Large intestine (tissue), 3 donors: ENCODE data around the gene HSCB. TPM values are rescaled to one million over a fixed set of nuclear protein-coding genes. Genes with fewer than 3 reads are reported as not detected.

ENCODE experiments used
- DNase-seq, 2 donors: peaks; one replicate each; pipeline versions ENCODE4 v3.0.0 to v3.0.0-alpha.2; 2013
- H3K27ac ChIP-seq: one replicate; pipeline ENCODE4 v1.5.1; 2013; ENCODE audit warnings: low read length
- H3K27me3 ChIP-seq: 2 replicates; pipeline ENCODE4 v1.6.1; 2013; ENCODE audit warnings: low read length; ENCODE audit not compliant: control insufficient read depth, insufficient read depth
- H3K36me3 ChIP-seq: 2 replicates; pipeline ENCODE4 v1.6.1; 2013; ENCODE audit warnings: low read length; ENCODE audit not compliant: control insufficient read depth, insufficient read depth
- H3K4me1 ChIP-seq: one replicate; pipeline ENCODE4 v1.6.1; 2013; ENCODE audit warnings: low read length; ENCODE audit not compliant: control insufficient read depth, insufficient read depth
- H3K4me3 ChIP-seq: one replicate; pipeline ENCODE4 v1.5.1; 2013; ENCODE audit warnings: low read length
- H3K9me3 ChIP-seq: one replicate; pipeline ENCODE4 v1.6.1; 2013; ENCODE audit warnings: mild to moderate bottlenecking, low read depth, low read length, moderate library complexity; ENCODE audit not compliant: control insufficient read depth
- whole genome bisulfite sequencing: methylation state at CpG from one replicate; pipeline ENCODE4 v1.1.5; 2013; ENCODE audit warnings: low lambda C conversion rate; ENCODE audit not compliant: insufficient coverage; 5-methylcytosine and 5-hydroxymethylcytosine counted together
- polyA plus RNA-seq: library from polyadenylated mRNA; unstranded; fragments of 120-200 nt; gene quantifications from one replicate; pipeline ENCODE4 v1.2.1, GENCODE V29; 2013

HSCB gene
- polyA plus RNA-seq, 1 donor = 21.7 TPM

DNA sequence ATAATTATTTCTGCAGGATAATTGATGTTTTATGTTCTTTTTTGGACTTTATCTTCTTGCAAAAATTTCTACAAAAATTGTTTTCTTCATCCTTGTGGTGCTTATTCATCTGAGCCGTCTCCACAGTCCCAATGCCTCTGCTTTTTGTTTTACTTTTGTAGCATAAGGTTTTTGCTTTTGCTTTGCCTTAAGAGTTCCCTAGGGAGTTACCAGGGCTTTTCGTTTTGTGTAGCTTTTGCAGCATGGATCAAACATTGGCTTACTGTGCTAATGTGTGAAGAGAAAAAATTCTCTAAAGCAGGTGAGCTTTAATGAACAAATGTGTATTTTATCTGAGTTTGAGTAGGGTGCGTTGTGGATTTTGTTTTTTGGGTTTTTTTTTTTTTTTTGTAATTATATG is 46.8 kb downstream of the HSCB start:
- Histone ChIP-seq H3K4me1 (peaks cover 23% of the 10 kb centered on the region), H3K36me3 (peaks cover 39% of the 10 kb centered on the region)
- WGBS = 93% methylated on average over 2 of the region's 3 CpGs

DNA sequence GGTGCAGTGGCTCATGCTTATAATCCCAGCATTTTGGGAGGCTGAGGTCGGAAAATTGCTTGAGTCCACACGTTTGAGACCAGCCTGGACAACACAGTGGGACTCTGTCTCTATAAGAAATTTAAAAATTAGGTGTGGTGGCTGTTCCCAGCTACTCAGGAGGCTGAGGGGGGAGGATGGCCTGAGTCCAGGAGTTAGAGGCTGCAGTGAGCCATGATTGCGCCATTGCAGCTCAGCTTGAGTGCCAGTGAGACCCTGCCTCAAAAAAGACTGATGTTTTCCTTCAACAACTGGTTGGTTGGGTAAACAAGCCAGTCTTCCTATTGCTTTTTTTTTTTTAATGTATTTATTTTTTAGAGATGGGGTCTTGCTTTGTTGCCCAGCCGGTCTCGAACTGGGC is 49.3 kb downstream of the HSCB start:
- Histone ChIP-seq H3K4me1 (peaks cover 6% of the 10 kb centered on the region), H3K4me3 (no peak overlapping the region), H3K27ac (no peak overlapping the region), H3K9me3 (no peaks in the 10 kb centered on the region), H3K27me3 (no peaks in the 10 kb centered on the region), H3K36me3 (peaks cover 43% of the 10 kb centered on the region)
- DNase-seq = no peak
- WGBS = no CpG with 5 or more reads among the region's 5 CpGs

More for the DNA sequence above, 46.8 kb downstream of the HSCB start:
- no peak for DNase-seq
- no peak overlapping the region for H3K4me3 ChIP-seq
- H3K27me3 ChIP-seq = no peaks in the 10 kb centered on the region
- H3K9me3 ChIP-seq = no peaks in the 10 kb centered on the region
- H3K27ac ChIP-seq = no peak overlapping the region

DNA sequence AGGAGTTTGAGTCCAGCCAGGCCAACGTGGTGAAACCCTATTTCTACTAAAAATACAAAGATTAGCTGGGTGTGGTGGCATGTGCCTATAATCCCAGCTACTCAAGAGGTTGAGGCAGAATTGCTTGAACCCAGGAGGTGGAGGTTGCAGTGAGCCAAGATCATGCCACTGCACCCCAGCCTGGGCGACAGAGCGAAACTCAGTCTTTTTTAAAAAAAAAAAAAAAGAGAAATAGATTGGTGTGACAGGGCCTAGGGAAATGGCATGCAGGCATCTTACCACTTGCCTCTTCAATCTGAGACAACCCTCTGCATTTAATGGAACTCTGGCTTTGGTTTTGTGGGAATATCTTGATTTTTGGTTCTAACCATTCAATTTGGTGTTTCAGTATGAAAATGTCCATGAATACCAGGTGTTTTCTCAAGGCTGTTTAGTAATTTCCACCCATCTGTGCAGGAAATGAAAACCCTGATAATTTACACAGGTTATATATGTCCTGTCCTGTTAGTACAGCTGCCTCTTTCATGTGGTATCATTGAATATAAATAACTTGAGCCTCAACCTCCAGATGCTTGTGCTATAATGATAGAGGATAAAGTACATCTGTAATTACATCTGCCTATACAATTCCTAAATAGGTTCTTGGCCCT is 50.1 kb downstream of the HSCB start:
- Histone ChIP-seq H3K4me1 (peaks cover 9% of the 10 kb centered on the region), H3K27ac (no peak overlapping the region), H3K36me3 (peaks cover 43% of the 10 kb centered on the region), H3K4me3 (no peak overlapping the region), H3K9me3 (no peaks in the 10 kb centered on the region), H3K27me3 (no peaks in the 10 kb centered on the region)
- no CpG with 5 or more reads among the region's 3 CpGs for WGBS
- DNase-seq = peak in 1 of 2 donors; percentile 35

DNA sequence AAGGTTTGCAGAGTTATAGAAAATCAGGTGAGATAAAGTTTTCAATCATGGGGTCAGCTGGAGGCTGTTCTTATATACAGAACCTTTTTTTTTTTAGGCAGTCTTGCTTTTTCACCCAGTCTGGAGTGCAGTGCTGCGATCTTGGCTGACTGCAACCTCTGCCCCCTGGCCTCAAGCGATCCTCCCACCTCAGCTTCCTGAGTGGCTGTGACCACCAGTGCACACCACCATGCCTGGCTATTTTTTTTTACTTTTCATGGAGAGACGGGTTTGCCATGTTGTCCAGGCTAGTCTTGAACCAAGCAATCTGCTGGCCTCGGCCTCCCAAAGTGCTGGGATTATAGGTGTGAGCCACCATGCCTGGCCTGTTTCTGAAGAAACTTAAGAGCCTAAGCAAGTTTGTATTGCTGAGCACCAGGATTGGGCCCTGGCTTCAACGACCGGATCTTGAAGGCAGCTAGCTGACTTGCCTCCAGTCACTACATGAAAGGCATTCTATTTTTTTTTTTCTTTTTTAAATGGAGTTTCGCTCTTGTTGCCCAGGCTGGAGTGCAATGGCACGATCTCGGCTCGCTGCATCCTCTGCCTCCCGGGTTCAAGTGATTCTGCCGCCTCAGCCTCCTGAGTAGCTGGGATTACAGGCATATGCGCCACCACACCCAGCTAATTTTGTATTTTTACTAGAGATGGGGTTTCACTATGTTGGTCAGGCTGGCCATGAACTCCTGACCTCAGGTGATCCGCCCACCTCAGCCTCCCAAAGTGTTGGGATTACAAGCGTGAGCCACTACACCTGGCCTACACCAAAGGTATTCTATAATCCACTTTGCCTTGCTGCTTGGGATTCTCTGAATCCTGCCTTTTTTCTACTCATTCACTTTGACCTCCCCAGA is 50.9 kb downstream of the HSCB start:
- Histone ChIP-seq H3K27ac (no peak overlapping the region), H3K4me3 (no peak overlapping the region), H3K4me1 (peaks cover 14% of the 10 kb centered on the region), H3K36me3 (peaks cover 43% of the 10 kb centered on the region), H3K9me3 (no peaks in the 10 kb centered on the region), H3K27me3 (no peaks in the 10 kb centered on the region)
- DNase-seq = no peak
- WGBS = no CpG with 5 or more reads among the region's 15 CpGs

DNA sequence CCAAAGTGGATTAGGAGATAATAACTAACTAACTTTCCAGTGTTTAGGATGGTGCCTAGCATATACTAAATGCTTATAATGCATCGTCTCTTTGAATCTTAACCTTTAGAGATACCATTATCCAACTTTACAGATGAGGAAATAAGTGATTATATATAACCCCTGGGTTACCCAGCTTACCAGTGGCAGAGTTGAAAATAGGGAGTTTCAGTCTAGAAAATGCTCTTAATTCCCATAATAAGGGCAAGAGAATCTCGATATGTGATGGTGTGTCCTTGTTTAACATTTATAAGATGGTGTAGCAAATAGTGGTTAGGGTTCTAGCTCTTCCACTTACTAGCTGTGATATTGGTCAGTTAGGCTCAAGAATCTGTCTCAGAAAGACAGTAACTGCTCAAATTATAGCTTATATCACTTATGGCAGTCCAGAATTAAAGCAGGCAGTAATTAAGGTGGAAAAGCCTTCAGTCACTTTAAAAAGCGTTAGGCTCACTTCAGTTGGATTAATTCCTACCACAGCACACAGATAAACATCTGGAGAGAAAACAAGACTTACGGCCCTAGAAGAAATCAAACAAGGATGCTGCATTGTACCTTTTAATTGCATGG is 52.2 kb downstream of the HSCB start:
- Histone ChIP-seq H3K27ac (no peak overlapping the region), H3K4me3 (no peak overlapping the region), H3K9me3 (no peaks in the 10 kb centered on the region), H3K4me1 (peaks cover 14% of the 10 kb centered on the region), H3K27me3 (no peaks in the 10 kb centered on the region), H3K36me3 (peaks cover 50% of the 10 kb centered on the region)
- DNase-seq = no peak
- 17% methylated on average over 1 of the region's 4 CpGs for WGBS

DNA sequence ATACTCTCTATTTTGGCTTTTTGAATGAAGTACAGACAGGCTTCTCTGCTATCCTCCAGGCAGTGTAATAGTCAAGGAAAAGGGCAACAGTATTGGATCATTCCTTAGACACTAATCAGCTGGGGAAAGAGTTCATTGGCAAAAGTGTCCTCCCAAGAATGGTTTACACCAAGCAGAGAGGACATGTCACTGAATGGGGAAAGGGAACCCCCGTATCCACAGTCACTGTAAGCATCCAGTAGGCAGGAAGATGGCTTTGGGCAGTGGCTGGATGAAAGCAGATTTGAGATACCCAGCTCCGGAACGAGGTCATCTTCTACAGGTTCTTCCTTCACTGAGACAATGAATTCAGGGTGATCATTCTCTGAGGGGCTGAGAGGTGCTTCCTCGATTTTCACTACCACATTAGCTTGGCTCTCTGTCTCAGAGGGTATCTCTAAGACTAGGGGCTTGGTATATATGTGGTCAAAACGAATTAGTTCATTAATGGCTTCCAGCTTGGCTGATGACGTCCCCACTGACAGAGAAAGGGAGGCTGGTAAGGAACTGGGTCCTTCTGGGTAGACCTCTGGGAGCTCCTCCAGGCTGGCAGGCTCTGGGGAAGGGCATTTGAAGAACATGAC is 53.3 kb downstream of the HSCB start:
- H3K27me3 ChIP-seq = no peaks in the 10 kb centered on the region
- no CpG with 5 or more reads among the region's 6 CpGs for WGBS
- H3K4me1 ChIP-seq = peaks cover 14% of the 10 kb centered on the region
- H3K36me3 ChIP-seq = peaks cover 47% of the 10 kb centered on the region
- no peaks in the 10 kb centered on the region for H3K9me3 ChIP-seq
- H3K27ac ChIP-seq = no peak overlapping the region
- no peak overlapping the region for H3K4me3 ChIP-seq
- DNase-seq = no peak

DNA sequence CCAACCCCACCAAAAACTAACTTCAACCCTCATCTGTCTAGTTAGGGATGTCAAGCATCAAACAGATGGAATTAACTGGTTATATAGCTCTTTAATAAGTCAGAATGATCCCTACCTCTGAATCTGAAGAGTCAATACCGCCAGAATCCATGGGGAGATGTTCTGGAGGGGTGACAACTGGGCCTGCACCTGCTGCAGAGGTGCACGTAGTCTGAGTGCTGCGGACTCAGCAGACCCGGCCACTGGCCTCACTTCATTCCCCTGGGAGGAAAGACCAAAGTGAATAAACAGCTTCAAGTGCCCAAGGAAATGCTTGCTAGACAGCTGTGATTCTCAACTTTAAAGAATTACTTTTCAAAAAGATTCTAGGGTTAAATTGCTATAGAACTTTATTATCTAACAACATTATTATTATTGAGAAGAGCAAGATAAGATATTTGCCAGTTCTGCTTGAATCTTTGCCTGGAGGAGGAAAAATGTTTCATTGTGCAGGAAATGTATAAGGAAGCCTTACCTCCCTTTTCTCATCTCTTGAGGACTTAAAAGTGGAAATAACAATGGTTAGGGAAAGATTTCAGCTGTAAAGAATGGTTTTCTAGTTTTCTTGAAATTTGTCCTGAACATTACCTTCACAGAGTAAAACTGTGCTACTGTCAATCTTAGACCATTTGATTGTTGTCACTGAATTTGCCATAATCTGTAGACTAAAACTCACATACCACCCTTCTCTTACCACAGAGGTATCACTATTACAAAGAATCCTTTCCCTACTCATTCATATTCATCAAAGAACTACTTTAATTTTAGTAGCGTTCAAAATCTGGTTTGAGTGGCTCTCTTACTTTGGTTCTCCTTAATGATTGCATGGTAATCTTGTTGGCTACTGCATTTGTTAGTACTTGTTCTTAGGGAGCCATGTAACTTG is 54.4 kb downstream of the HSCB start:
- Histone ChIP-seq H3K4me1 (peaks cover 14% of the 10 kb centered on the region), H3K27me3 (no peaks in the 10 kb centered on the region), H3K27ac (no peak overlapping the region), H3K36me3 (peaks cover 47% of the 10 kb centered on the region), H3K9me3 (no peaks in the 10 kb centered on the region), H3K4me3 (no peak overlapping the region)
- WGBS = no CpG with 5 or more reads among the region's 5 CpGs
- no peak for DNase-seq

DNA sequence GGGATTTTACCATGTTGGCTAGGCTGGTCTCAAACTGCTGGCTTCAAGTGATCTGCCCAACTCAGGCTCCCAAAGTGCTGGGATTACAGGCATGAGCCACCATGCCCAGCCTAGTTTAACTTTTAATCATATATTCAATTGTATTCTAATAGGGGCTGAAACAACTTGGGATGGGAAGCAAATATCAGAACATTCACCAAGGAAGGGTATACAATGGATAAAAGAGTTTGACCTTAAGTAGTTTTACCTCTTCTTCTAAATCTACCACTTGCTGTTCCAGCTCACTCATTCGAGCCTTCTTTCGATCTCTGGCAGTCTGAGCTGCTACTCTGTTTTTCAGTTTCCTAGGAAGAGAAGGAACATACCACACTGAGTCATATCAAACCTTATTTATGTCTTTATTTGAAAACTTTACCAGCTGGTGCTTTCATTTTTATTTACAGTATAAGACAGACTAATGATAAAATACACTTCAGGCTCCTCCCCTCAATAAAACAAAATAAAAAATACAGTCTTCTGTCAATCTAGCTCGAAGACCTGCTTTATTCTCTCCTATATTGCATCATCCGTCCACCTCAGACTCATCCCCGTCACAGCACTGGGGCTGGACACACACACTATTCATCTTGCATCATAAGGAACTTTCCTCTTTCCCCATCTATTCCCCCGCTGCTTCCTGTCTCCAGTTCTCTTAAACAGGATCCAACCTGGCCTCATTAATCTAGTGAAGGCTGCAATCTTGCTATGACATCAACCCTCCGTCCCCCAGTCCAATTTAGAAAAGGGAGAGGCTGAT is 57.2 kb downstream of the HSCB start:
- Histone ChIP-seq H3K27ac (peak overlapping the region; percentile 94), H3K4me3 (peak overlapping the region; percentile 81), H3K4me1 (peaks cover 23% of the 10 kb centered on the region), H3K36me3 (peaks cover 45% of the 10 kb centered on the region), H3K9me3 (no peaks in the 10 kb centered on the region), H3K27me3 (no peaks in the 10 kb centered on the region)
- 6% methylated on average over 5 of the region's 7 CpGs for WGBS
- DNase-seq = peak; percentile 83 to 90

DNA sequence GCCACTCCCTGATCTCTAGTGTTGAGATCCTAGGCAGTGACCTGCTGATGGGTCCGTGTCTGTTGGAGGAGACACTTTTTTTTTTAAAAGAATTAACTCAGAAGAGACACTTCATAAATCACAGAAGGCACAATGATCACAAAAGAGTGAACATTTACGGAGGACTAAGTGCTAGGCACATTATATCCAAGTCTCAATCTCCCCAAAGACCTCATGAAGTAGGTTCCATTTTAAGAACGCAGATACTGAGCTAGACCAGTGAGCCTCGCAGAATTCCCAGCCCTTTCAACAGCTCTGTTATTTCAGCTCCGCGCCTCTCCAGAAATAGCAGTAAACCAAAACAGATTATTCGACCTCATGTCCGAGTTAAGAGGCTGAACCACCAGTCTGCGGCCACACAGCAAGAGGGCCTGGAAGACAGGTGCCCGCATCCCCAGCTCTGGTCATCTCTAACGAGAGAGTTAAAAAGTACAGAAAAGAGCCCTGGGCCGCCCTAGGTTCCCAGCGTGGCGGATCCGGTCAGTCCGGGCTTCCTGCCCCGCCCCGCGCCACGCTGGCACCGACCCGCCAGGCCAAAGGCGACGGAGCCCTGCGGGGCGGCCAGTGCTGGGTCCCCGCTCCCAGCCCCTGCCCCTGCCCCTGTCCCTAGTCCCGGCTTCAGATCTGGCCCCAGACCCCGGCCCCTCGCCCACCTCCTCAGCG is 57.9 kb downstream of the HSCB start:
- Histone ChIP-seq H3K4me1 (peaks cover 23% of the 10 kb centered on the region), H3K27ac (peak overlapping the region; percentile 94), H3K4me3 (peak overlapping the region; percentile 81), H3K9me3 (no peaks in the 10 kb centered on the region), H3K27me3 (no peaks in the 10 kb centered on the region), H3K36me3 (peaks cover 38% of the 10 kb centered on the region)
- no CpG with 5 or more reads among the region's 31 CpGs for WGBS
- DNase-seq = peak in 1 of 2 donors; percentile 70
